Ascending aorta (tissue), 2 donors: ENCODE measurements around the gene CDYL2. TPM values are rescaled to one million over a fixed set of nuclear protein-coding genes. Genes with fewer than 3 reads are reported as not detected.

ENCODE experiments used
- DNase-seq, 2 donors: peaks; one replicate each; pipeline ENCODE4 v3.0.0-alpha.2; 2019; ENCODE audit warnings: low spot score in 2 of 2
- H3K27ac ChIP-seq, 2 donors: fragments of 200-600 bp; sonication (generic); one replicate each; pipeline ENCODE4 v1.5.1; 2016 to 2017; ENCODE audit warnings: mild to moderate bottlenecking in 1 of 2
- H3K27me3 ChIP-seq: fragments of 200-600 bp; sonication (generic); one replicate; pipeline ENCODE4 v1.5.1; 2017
- H3K36me3 ChIP-seq, 2 donors: fragments of 200-600 bp; sonication (generic); one replicate each; pipeline ENCODE4 v1.5.1; 2016
- H3K4me1 ChIP-seq, 2 donors: fragments of 200-600 bp; sonication (generic); one replicate each; pipeline ENCODE4 v1.5.1; 2016 to 2017; ENCODE audit warnings: mild to moderate bottlenecking in 1 of 2
- H3K4me3 ChIP-seq, 2 donors: fragments of 200-600 bp; sonication (generic); one replicate each; pipeline ENCODE4 v1.5.1; 2016 to 2017; ENCODE audit warnings: mild to moderate bottlenecking in 1 of 2
- H3K9me3 ChIP-seq, 2 donors: fragments of 200-600 bp; sonication (generic); one replicate each; pipeline ENCODE4 v1.5.1; 2016
- intact Hi-C: fragments of 100-400 bp; cut with DNase I; formaldehyde crosslinking; loops from one replicate; pipeline ENCODE4 v1.15.1; 2023
- total RNA-seq: library from RNA; depleted of rRNA; stranded (reverse); fragments of >200 nt; gene quantifications from one replicate; pipeline ENCODE4 v1.1.0, GENCODE V29; 2016
- TF ChIP-seq, protein P1 (sequence below), 3 experiments: fragments of 200-600 bp in 2 of 3; fragments of 450-650 bp in 1 of 3; sonication (generic) in 2 of 3; IDR thresholded peaks; one replicate each; pipeline ENCODE4 v1.5.1; 2016 to 2019; ENCODE audit warnings: antibody characterized with exemption in 3 of 3, mild to moderate bottlenecking in 1 of 3, moderate library complexity in 1 of 3

The CDYL2 gene
- total RNA-seq, 1 donor from 2014 or later: 5.0 TPM

- no peaks in the 10 kb centered on the region for H3K9me3 ChIP-seq
- intact Hi-C loops: no loop called here
- TF ChIP-seq, protein P1, sequence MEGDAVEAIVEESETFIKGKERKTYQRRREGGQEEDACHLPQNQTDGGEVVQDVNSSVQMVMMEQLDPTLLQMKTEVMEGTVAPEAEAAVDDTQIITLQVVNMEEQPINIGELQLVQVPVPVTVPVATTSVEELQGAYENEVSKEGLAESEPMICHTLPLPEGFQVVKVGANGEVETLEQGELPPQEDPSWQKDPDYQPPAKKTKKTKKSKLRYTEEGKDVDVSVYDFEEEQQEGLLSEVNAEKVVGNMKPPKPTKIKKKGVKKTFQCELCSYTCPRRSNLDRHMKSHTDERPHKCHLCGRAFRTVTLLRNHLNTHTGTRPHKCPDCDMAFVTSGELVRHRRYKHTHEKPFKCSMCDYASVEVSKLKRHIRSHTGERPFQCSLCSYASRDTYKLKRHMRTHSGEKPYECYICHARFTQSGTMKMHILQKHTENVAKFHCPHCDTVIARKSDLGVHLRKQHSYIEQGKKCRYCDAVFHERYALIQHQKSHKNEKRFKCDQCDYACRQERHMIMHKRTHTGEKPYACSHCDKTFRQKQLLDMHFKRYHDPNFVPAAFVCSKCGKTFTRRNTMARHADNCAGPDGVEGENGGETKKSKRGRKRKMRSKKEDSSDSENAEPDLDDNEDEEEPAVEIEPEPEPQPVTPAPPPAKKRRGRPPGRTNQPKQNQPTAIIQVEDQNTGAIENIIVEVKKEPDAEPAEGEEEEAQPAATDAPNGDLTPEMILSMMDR (IDR thresholded peaks at IDR 0.05): no peak
- no peaks in the 10 kb centered on the region for H3K27me3 ChIP-seq
- no peaks in the 10 kb centered on the region for H3K36me3 ChIP-seq
- H3K4me3 ChIP-seq: no peak overlapping the region
- H3K4me1 ChIP-seq: no peaks in the 10 kb centered on the region
- no peak for DNase-seq
- H3K27ac ChIP-seq: no peak overlapping the region
Observed at GRCh38 chr16:80587071-80587470, 217.3 kb downstream of the CDYL2 start.

GRCh38 chr16:80586476-80586875 lies 217.9 kb downstream of the CDYL2 start:
- TF ChIP-seq, protein P1 (IDR thresholded peaks at IDR 0.05): no peak

DNA sequence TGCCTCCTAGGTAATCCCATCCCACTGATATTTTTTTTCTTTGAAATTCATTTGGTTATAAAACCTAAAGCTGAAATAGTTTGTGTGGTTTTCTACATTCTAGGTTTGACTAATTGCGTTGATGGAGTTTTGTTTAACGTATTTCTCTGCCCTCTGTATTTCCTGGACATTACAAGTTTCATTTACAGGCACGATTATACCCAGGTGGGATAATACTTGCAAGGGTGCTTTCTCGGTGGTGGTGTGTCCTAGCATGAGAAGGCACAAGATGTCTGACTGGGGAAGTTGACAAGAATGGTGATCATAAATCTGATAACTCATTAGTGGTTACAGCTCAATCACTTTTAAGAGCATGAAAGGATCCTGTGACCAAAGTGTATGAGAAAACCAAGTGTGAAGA lies 218.6 kb downstream of the CDYL2 start:
- H3K27me3 ChIP-seq: no peaks in the 10 kb centered on the region
- H3K4me1 ChIP-seq: no peaks in the 10 kb centered on the region
- intact Hi-C loops: no loop called here
- H3K27ac ChIP-seq: no peak overlapping the region
- TF ChIP-seq, protein P1 (IDR thresholded peaks at IDR 0.05): no peak
- no peak overlapping the region for H3K4me3 ChIP-seq
- H3K9me3 ChIP-seq: no peaks in the 10 kb centered on the region
- no peak for DNase-seq
- H3K36me3 ChIP-seq: no peaks in the 10 kb centered on the region

More at GRCh38 chr16:80586476-80586875, 217.9 kb downstream of the CDYL2 start:
- no peak for DNase-seq
- no peak overlapping the region for H3K27ac ChIP-seq
- H3K9me3 ChIP-seq: no peaks in the 10 kb centered on the region
- H3K4me3 ChIP-seq: no peak overlapping the region
- no peaks in the 10 kb centered on the region for H3K36me3 ChIP-seq
- H3K27me3 ChIP-seq: no peaks in the 10 kb centered on the region
- H3K4me1 ChIP-seq: no peaks in the 10 kb centered on the region
- intact Hi-C loops: no loop called here

- Histone ChIP-seq H3K27me3 (no peaks in the 10 kb centered on the region), H3K36me3 (no peaks in the 10 kb centered on the region), H3K9me3 (no peaks in the 10 kb centered on the region), H3K4me3 (no peak overlapping the region), H3K27ac (no peak overlapping the region), H3K4me1 (no peaks in the 10 kb centered on the region)
- TF ChIP-seq, protein P1 (IDR thresholded peaks at IDR 0.05): no peak
- no peak for DNase-seq
- intact Hi-C loops: no loop called here
Observed at GRCh38 chr16:80583466-80583865, 220.9 kb downstream of the CDYL2 start.

DNA sequence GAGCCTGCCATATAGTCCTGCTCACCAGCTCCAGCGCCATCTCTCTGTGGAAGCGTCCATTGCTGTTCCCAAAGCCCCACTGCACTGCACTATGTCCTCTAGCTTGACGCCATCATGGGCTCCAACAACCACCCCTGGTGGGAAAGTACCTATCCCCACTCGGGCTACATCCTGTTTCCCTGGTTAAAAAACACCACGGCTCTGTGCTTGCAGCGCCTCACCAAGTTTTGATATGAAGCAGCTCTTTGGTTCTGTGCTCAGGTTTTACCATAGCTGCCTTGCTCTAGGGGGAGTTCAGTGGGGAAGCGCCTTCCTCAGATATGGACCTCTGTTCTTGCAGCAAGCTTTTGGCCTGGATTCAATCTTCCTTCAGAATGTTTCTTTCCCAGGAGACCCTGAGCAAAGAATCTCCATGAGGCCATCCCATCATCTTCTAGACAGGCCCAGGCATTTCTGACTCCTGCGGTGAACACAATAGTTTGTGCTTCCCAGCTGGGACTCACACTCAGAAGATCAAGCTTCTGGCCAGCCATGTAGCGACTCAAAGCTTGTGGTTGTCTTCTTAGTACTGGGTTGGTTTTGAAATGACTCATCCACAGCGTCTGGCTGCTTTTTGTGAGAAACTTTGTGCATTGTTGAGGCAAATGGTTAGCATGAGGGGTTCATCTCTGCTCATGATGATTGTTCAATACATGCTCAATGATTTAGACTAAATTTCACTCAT lies 224.1 kb downstream of the CDYL2 start:
- no peaks in the 10 kb centered on the region for H3K4me1 ChIP-seq
- no peak for DNase-seq
- H3K27ac ChIP-seq: no peak overlapping the region
- no peaks in the 10 kb centered on the region for H3K27me3 ChIP-seq
- no peak overlapping the region for H3K4me3 ChIP-seq
- no peaks in the 10 kb centered on the region for H3K9me3 ChIP-seq
- no peaks in the 10 kb centered on the region for H3K36me3 ChIP-seq
- TF ChIP-seq, protein P1 (IDR thresholded peaks at IDR 0.05): no peak
- intact Hi-C loops: no loop called here
